Measurements from ENCODE around the gene BBC3.

The BBC3 gene

GRCh38 chr19:47188507-47189033, 42.4 kb downstream of the BBC3 start:
- DNase-seq = no peak

DNA sequence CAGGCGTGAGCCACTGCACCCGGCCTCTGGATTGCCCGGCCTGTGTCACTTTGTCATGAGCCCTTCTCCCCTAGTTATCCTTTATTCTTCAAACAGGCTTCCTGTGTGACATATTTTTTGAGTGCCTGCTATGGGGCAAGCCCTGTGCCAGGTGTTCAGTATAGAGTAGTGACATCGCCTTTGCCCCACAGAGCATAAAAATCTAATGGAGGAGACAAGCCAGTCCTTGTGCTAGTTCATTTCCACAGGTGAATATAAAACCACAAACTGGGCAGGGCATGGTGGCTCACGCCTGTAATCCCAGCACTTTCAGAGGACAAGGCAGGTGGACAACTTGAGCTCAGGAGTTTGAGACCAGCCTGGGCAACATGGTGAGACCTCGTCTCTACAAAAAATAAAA, 43.2 kb downstream of the BBC3 start:
- DNase-seq = no peak

DNA sequence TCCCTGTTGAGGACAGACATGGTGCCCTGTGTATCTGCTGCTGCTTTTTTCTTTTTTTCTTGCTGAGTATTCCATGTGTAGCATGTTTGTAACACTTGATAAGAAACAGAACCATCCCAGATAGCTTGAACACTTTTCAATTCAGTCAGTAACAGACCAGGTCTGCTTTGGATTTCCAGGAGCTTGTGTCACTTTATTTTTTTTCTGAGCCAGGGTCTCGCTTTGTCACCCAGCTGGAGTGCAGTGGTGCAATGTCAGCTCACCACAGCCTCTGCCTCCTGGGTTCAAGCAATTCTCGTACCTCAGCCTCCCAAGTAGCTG, 43.7 kb downstream of the BBC3 start:
- no peak for DNase-seq

- DNase-seq = no peak
Observed at GRCh38 chr19:47186446-47187334, 44.3 kb downstream of the BBC3 start.

- DNase-seq = no peak
Observed at GRCh38 chr19:47183601-47184000, 47.4 kb downstream of the BBC3 start.

GRCh38 chr19:47179653-47180310, 51.2 kb downstream of the BBC3 start:
- DNase-seq = no peak

GRCh38 chr19:47176627-47177090, 54.3 kb downstream of the BBC3 start:
- no peak for DNase-seq

GRCh38 chr19:47176071-47176626, 54.9 kb downstream of the BBC3 start:
- no peak for DNase-seq

DNA sequence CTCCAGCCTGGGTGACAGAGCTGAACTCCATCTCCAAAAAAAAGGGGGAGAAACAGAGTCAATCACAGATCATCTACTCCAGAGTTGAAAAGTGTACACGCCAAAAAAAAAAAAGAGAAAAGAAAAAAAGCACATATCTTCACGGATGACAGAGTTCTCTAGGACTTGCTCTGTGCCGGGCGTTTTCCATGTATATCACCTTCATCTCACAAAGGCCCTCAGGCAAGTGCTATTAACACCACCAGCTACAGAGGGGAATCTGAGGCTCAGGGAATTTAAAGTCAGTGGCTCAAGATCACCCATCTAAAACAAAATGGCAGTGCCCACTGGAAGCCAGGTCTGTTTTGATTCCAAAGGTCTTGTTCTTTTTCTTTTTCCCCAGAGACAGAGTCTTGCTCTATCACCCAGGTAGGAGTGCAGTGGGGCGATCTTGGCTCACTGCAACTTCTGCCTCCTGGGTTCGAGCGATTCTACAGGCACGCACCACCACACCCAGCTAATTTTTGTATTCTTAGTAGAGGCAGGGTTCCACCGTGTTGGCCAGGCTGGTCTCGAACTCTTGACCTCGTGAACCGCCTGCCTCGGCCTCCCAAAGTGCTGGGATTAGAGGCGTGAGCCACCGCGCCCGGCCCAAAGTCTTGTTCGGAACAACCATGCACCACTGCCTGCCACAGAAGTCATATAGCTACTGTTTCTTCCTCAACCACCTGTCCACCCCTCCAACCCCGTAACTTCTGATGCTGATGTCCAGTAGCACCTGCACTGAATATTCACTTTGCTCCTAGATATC, 58.1 kb downstream of the BBC3 start:
- DNase-seq = no peak
